ENCODE measurements around the gene ERF.

ERF gene

GRCh38 chr19:42226886-42227285 lies 28.0 kb downstream of the ERF start:
- Mint-ChIP-seq H3K9me3 (no peaks in the 10 kb centered on the region), H3K4me1 (peaks cover 37% of the 10 kb centered on the region), H3K36me3 (peaks cover 8% of the 10 kb centered on the region), H3K27ac (peak overlapping the region; percentile 75), H3K27me3 (no peaks in the 10 kb centered on the region), H3K4me3 (no peak overlapping the region)

GRCh38 chr19:42225718-42226292 lies 29.1 kb downstream of the ERF start:
- Mint-ChIP-seq H3K27ac (no peak overlapping the region), H3K27me3 (no peaks in the 10 kb centered on the region), H3K9me3 (no peaks in the 10 kb centered on the region), H3K4me1 (peaks cover 41% of the 10 kb centered on the region), H3K36me3 (peaks cover 8% of the 10 kb centered on the region), H3K4me3 (no peak overlapping the region)

GRCh38 chr19:42224940-42225717 lies 29.8 kb downstream of the ERF start:
- H3K36me3 Mint-ChIP-seq = peaks cover 10% of the 10 kb centered on the region

GRCh38 chr19:42220751-42221097 lies 34.2 kb downstream of the ERF start:
- Mint-ChIP-seq H3K4me1 (peaks cover 43% of the 10 kb centered on the region), H3K4me3 (peak overlapping the region; percentile 97), H3K27ac (peak overlapping the region; percentile 97), H3K9me3 (no peaks in the 10 kb centered on the region), H3K36me3 (peaks cover 6% of the 10 kb centered on the region), H3K27me3 (no peaks in the 10 kb centered on the region)

More at GRCh38 chr19:42224940-42225717, 29.8 kb downstream of the ERF start:
- no peak overlapping the region for H3K4me3 Mint-ChIP-seq
- no peak overlapping the region for H3K27ac Mint-ChIP-seq
- no peaks in the 10 kb centered on the region for H3K27me3 Mint-ChIP-seq
- no peaks in the 10 kb centered on the region for H3K9me3 Mint-ChIP-seq
- peaks cover 46% of the 10 kb centered on the region for H3K4me1 Mint-ChIP-seq

- peak within 1 kb of the TSS; percentile 97 for H3K4me3 Mint-ChIP-seq
- H3K4me1 Mint-ChIP-seq = peaks cover 49% of the 10 kb centered on the region
- peak within 1 kb of the TSS; percentile 97 for H3K27ac Mint-ChIP-seq
- H3K9me3 Mint-ChIP-seq = no peaks in the 10 kb centered on the region
- H3K36me3 Mint-ChIP-seq = peaks cover 6% of the 10 kb centered on the region
- no peaks in the 10 kb centered on the region for H3K27me3 Mint-ChIP-seq
Observed at GRCh38 chr19:42219812-42220750, 34.8 kb downstream of the ERF start, which contains the start of gene ZNF526. Gene ZNF526 (plus strand): TSS chr19:42220312. CDS start chr19:42224404, 4,092 bp downstream.

GRCh38 chr19:42217520-42218437 lies 37.1 kb downstream of the ERF start, which contains the start of gene DEDD2:
Gene DEDD2 (minus strand): TSS chr19:42217677. CDS start chr19:42217007, 670 bp downstream.
- H3K4me3 Mint-ChIP-seq = peak within 1 kb of the TSS; percentile 86
- H3K4me1 Mint-ChIP-seq = peaks cover 68% of the 10 kb centered on the region
- H3K27me3 Mint-ChIP-seq = no peaks in the 10 kb centered on the region
- H3K27ac Mint-ChIP-seq = peak within 1 kb of the TSS; percentile 94
- H3K9me3 Mint-ChIP-seq = no peaks in the 10 kb centered on the region
- H3K36me3 Mint-ChIP-seq = peaks cover 11% of the 10 kb centered on the region

GRCh38 chr19:42216653-42217519 lies 38.0 kb downstream of the ERF start:
- H3K9me3 Mint-ChIP-seq = no peaks in the 10 kb centered on the region
- no peaks in the 10 kb centered on the region for H3K27me3 Mint-ChIP-seq
- peaks cover 70% of the 10 kb centered on the region for H3K4me1 Mint-ChIP-seq
- H3K4me3 Mint-ChIP-seq = peak overlapping the region; percentile 86
- peaks cover 11% of the 10 kb centered on the region for H3K36me3 Mint-ChIP-seq
- peak overlapping the region; percentile 94 for H3K27ac Mint-ChIP-seq

GRCh38 chr19:42214810-42215485 lies 40.0 kb downstream of the ERF start:
- Mint-ChIP-seq H3K27me3 (no peaks in the 10 kb centered on the region), H3K36me3 (peaks cover 10% of the 10 kb centered on the region), H3K27ac (peak overlapping the region; percentile 76), H3K4me3 (peak overlapping the region; percentile 86), H3K9me3 (no peaks in the 10 kb centered on the region), H3K4me1 (peaks cover 61% of the 10 kb centered on the region)

- H3K27ac Mint-ChIP-seq = peak overlapping the region; percentile 85
- H3K4me1 Mint-ChIP-seq = peaks cover 64% of the 10 kb centered on the region
- H3K9me3 Mint-ChIP-seq = no peaks in the 10 kb centered on the region
- peak overlapping the region; percentile 61 for H3K4me3 Mint-ChIP-seq
- no peaks in the 10 kb centered on the region for H3K27me3 Mint-ChIP-seq
- H3K36me3 Mint-ChIP-seq = peaks cover 14% of the 10 kb centered on the region
Observed at GRCh38 chr19:42212886-42213285, 42.0 kb downstream of the ERF start.

GRCh38 chr19:42208612-42209011 lies 46.3 kb downstream of the ERF start:
- H3K4me3 Mint-ChIP-seq = peak overlapping the region; percentile 34
- peaks cover 75% of the 10 kb centered on the region for H3K4me1 Mint-ChIP-seq
- peaks cover 19% of the 10 kb centered on the region for H3K36me3 Mint-ChIP-seq
- H3K27ac Mint-ChIP-seq = peak overlapping the region; percentile 8
- no peaks in the 10 kb centered on the region for H3K9me3 Mint-ChIP-seq
- H3K27me3 Mint-ChIP-seq = no peaks in the 10 kb centered on the region

GRCh38 chr19:42207767-42208271 lies 47.1 kb downstream of the ERF start:
- Mint-ChIP-seq H3K27me3 (no peaks in the 10 kb centered on the region), H3K9me3 (no peaks in the 10 kb centered on the region), H3K36me3 (peaks cover 16% of the 10 kb centered on the region), H3K4me1 (peaks cover 75% of the 10 kb centered on the region), H3K4me3 (peak overlapping the region; percentile 37), H3K27ac (peak overlapping the region; percentile 62)

GRCh38 chr19:42206871-42207755 lies 47.8 kb downstream of the ERF start:
- no peaks in the 10 kb centered on the region for H3K27me3 Mint-ChIP-seq
- H3K36me3 Mint-ChIP-seq = peaks cover 20% of the 10 kb centered on the region
- H3K9me3 Mint-ChIP-seq = no peaks in the 10 kb centered on the region
- H3K27ac Mint-ChIP-seq = peak overlapping the region; percentile 62
- no peak overlapping the region for H3K4me3 Mint-ChIP-seq
- H3K4me1 Mint-ChIP-seq = peaks cover 75% of the 10 kb centered on the region

Data from activated naive CD4-positive, alpha-beta T cell treated with anti-CD3 and anti-CD28 coated beads, Interleukin-2, amount 50 U/mL, for 24 hours (primary cell).